Kidney (tissue), 14 donors: ENCODE results near the gene SNX32. TPM values are rescaled to one million over a fixed set of nuclear protein-coding genes. Genes with fewer than 3 reads are reported as not detected.

Experiments
- DNase-seq, 5 donors: peaks; one replicate each; pipeline ENCODE4 v3.0.0-alpha.2; 2013 to 2020
- FAIRE-seq: peaks from 2 replicates; lab custom pipeline; 2012; peaks lifted over from hg19 to GRCh38; lab: Jason Lieb, UNC
- H3K27ac ChIP-seq, 2 donors: one replicate each; pipeline ENCODE4 v1.7.0; 2013; ENCODE audit warnings: low read depth in 2 of 2, low read length in 2 of 2, inconsistent platforms in 1 of 2
- H3K27me3 ChIP-seq: one replicate; pipeline ENCODE4 v1.7.1; 2013; ENCODE audit warnings: low read length, inconsistent platforms; ENCODE audit not compliant: control insufficient read depth, insufficient read depth
- H3K36me3 ChIP-seq, 3 donors: one replicate each; pipeline versions ENCODE4 v1.7.0 to v1.7.1; 2013; ENCODE audit warnings: low read length in 3 of 3, control low read depth in 1 of 3, inconsistent platforms in 1 of 3; ENCODE audit not compliant: insufficient read depth in 3 of 3, control insufficient read depth in 2 of 3
- H3K4me1 ChIP-seq, 3 donors: one replicate each; pipeline versions ENCODE4 v1.7.0 to v1.7.1; 2013; ENCODE audit warnings: low read length in 3 of 3, inconsistent platforms in 1 of 3, low read depth in 1 of 3; ENCODE audit not compliant: control insufficient read depth in 2 of 3, insufficient read depth in 2 of 3
- H3K4me3 ChIP-seq, 3 donors: one replicate each; pipeline versions ENCODE4 v1.7.0 to v1.8.1; 2013; ENCODE audit warnings: low read length in 3 of 3, control low read depth in 1 of 3, inconsistent platforms in 1 of 3
- H3K9ac ChIP-seq, 3 donors: one replicate each; pipeline versions ENCODE4 v1.7.0 to v1.7.1; 2013; ENCODE audit warnings: low read length in 3 of 3, control low read depth in 1 of 3, inconsistent platforms in 1 of 3
- H3K9me3 ChIP-seq, 3 donors: one replicate each; pipeline versions ENCODE4 v1.7.0 to v1.7.1; 2013; ENCODE audit warnings: low read length in 3 of 3, control low read depth in 1 of 3, inconsistent platforms in 1 of 3; ENCODE audit not compliant: control insufficient read depth in 2 of 3, insufficient read depth in 1 of 3
- CTCF ChIP-seq: IDR thresholded peaks from 3 replicates; pipeline ENCODE4 v1.5.1; 2012; ENCODE audit warnings: mild to moderate bottlenecking, moderate library complexity, borderline replicate concordance; ENCODE audit not compliant: insufficient read depth; ENCODE audit errors: extremely low read depth
- intact Hi-C: fragments of 100-400 bp; cut with DNase I; formaldehyde crosslinking; loops from one replicate; pipeline ENCODE4 v1.11.1; 2022
- polyA plus RNA-seq: library from polyadenylated mRNA; stranded (reverse); fragments of 350-450 nt; fragmentation: Illumina TruSeq; extraction: RNeasy Lipid Tissue Mini Kit (QIAGEN cat#74804); gene quantifications from one replicate; pipeline ENCODE4 v1.2.3, GENCODE V29; 2014; ENCODE audit warnings: low read depth, low replicate concordance; ENCODE audit not compliant: insufficient read depth
- total RNA-seq: library from RNA; stranded (reverse); fragmentation: NEBNext Ultra II Directional; extraction: Animal tissue kit (Norgen Biotek cat#: 25700); gene quantifications from one replicate; pipeline ENCODE4 v1.2.1, GENCODE V29; 2021
- donor health status: control.
- donor health status: control.
- donor health status: control.
- donor health status: control.
- donor health status: control.
- donor health status: DM: yes; HTN: yes; CAD: no.
- donor health status: Normal renal cell carcinoma (clear cell type).

The SNX32 gene
- total and polyA plus RNA-seq, 2 donors from 2014 or later, result 0.43 to 1.0 TPM

DNA sequence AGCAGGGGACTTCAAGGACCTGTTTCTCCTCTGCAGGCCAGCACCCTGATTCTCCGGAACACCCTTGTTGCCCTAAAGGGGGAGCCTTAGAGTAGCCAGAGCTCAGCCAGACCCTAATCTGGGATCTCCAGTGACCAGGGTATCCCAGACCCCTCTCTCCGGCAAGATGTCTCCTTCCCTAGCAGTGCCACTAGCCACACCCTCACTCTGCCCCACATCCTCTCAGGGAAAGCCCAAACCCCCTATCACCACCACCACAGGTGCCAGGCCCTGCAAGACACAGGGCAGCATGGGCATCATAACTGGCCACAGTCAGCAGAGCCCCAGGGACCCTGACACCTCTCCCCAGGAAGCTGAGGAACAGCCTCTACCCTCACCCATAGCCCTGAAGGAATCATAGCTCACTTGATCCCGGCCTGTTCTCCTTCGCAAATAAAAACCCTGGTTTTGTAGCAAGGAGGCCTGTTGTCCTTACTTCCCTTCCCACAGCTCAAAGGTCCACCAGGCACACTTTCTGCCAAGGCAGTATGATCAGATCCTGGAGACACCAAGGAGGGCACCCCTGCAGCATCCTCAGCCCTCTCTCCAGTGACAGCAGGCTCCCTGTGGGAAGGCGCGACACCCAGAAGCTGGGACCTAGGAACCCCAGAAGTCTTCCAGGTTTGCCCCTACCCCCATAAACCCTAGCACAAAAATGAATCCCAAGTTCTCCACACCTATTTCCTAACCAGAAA lies 19.6 kb downstream of the SNX32 start:
- DNase-seq, result peak in 1 of 5 donors; percentile 8
- no peak overlapping the region for H3K4me3 ChIP-seq
- no peak for TF ChIP-seq CTCF
- H3K9me3 ChIP-seq, result peaks cover 0 to 6% (median 0%) of the 10 kb centered on the region in 3 donors
- no peak for FAIRE-seq
- intact Hi-C loops, result no loop called here
- H3K36me3 ChIP-seq, result peaks cover 11 to 26% (median 24%) of the 10 kb centered on the region in 3 donors
- H3K27ac ChIP-seq, result no peak overlapping the region
- no peak overlapping the region for H3K9ac ChIP-seq
- H3K4me1 ChIP-seq, result peaks cover 0 to 14% (median 9%) of the 10 kb centered on the region in 3 donors
- no peaks in the 10 kb centered on the region for H3K27me3 ChIP-seq

- H3K4me3 ChIP-seq, result no peak overlapping the region
- no peak for TF ChIP-seq CTCF
- no peak overlapping the region for H3K27ac ChIP-seq
- H3K9ac ChIP-seq, result no peak overlapping the region
- DNase-seq (no peak), FAIRE-seq (no peak)
- no peaks in the 10 kb centered on the region for H3K27me3 ChIP-seq
- H3K9me3 ChIP-seq, result peaks cover 0 to 6% (median 0%) of the 10 kb centered on the region in 3 donors
- intact Hi-C loops, result no loop called here
- H3K36me3 ChIP-seq, result peaks cover 11 to 26% (median 24%) of the 10 kb centered on the region in 3 donors
- peaks cover 0 to 16% (median 14%) of the 10 kb centered on the region in 3 donors for H3K4me1 ChIP-seq
These were observed 20.4 kb downstream of the SNX32 start for GRCh38 chr11:65854161-65854592.

GRCh38 chr11:65854852-65855837 lies 21.4 kb downstream of the SNX32 start:
- H3K36me3 ChIP-seq, result peaks cover 11 to 26% (median 24%) of the 10 kb centered on the region in 3 donors
- H3K9ac ChIP-seq, result no peak overlapping the region
- peaks cover 0 to 21% (median 18%) of the 10 kb centered on the region in 3 donors for H3K4me1 ChIP-seq
- H3K9me3 ChIP-seq, result peaks cover 0 to 6% (median 0%) of the 10 kb centered on the region in 3 donors
- TF ChIP-seq CTCF, result no peak
- H3K27ac ChIP-seq, result peak overlapping the region in 1 of 2 donors; percentile 20
- FAIRE-seq (no peak), DNase-seq (peak in 1 of 5 donors; percentile 48)
- H3K27me3 ChIP-seq, result no peaks in the 10 kb centered on the region
- H3K4me3 ChIP-seq, result no peak overlapping the region
- intact Hi-C loops, result no loop called here
